OCI-LY7 (cell line): ENCODE data around the gene SSX2IP. TPM values are rescaled to one million over a fixed set of nuclear protein-coding genes. Genes with fewer than 3 reads are reported as not detected.

Experiments
- BruUV-seq: library from RNA; stranded (reverse); fragments of 400-500 nt; replicated peaks from 2 replicates; lab custom pipeline; 2021; lab: Mats Ljungman, UMichigan
- CTCF ChIA-PET: fragments of 300-600 bp; sonication (Branson Sonifier 250); formaldehyde crosslinking; loops from one replicate; lab custom pipeline; 2022; ENCODE audit warnings: antibody characterized with exemption; ENCODE audit not compliant: unreplicated experiment; lab: Charles Lee
- POLR2A ChIA-PET: fragments of 300-600 bp; sonication (Branson Sonifier 250); formaldehyde crosslinking; loops from one replicate; lab custom pipeline; 2022; ENCODE audit warnings: antibody characterized with exemption; lab: Charles Lee
- DNase-seq: peaks from one replicate; pipeline ENCODE4 v3.0.0-alpha.2; 2015; ENCODE audit warnings: low spot score
- H2AFZ ChIP-seq: fragments of 200-600 bp; sonication (generic), shearing (Covaris generic); 2 replicates; pipeline ENCODE4 v1.6.1; 2014; ENCODE audit warnings: mild to moderate bottlenecking, antibody characterized with exemption, low read length, moderate library complexity
- H3K27ac ChIP-seq: fragments of 200-600 bp; sonication (generic); 2 replicates; pipeline ENCODE4 v1.5.1; 2014; ENCODE audit warnings: mixed run types, low read depth, mild to moderate bottlenecking, moderate library complexity, low read length, inconsistent platforms; ENCODE audit not compliant: poor library complexity, severe bottlenecking
- H3K36me3 ChIP-seq: fragments of 200-600 bp; sonication (generic); 2 replicates; pipeline ENCODE4 v1.6.1; 2014; ENCODE audit warnings: mild to moderate bottlenecking, antibody characterized with exemption, low read length, moderate library complexity, mixed read lengths; ENCODE audit not compliant: insufficient read depth
- H3K4me1 ChIP-seq: fragments of 200-600 bp; sonication (generic); 2 replicates; pipeline ENCODE4 v1.5.1; 2014; ENCODE audit warnings: mild to moderate bottlenecking, low read length; ENCODE audit not compliant: insufficient read depth, poor library complexity, severe bottlenecking
- H3K4me2 ChIP-seq: fragments of 200-600 bp; sonication (generic); 2 replicates; pipeline ENCODE4 v1.6.1; 2014; ENCODE audit warnings: mild to moderate bottlenecking, low read length
- H3K4me3 ChIP-seq: fragments of 200-600 bp; sonication (generic); 2 replicates; pipeline ENCODE4 v1.5.1; 2014; ENCODE audit warnings: mild to moderate bottlenecking, low read depth, low read length; ENCODE audit not compliant: poor library complexity, severe bottlenecking
- H3K79me2 ChIP-seq: fragments of 200-600 bp; sonication (generic); 2 replicates; pipeline ENCODE4 v1.6.1; 2016; ENCODE audit warnings: low read depth, mild to moderate bottlenecking, low read length, moderate library complexity, mixed read lengths; ENCODE audit not compliant: insufficient read depth
- H3K9me2 ChIP-seq: fragments of 200-600 bp; sonication (generic); 2 replicates; pipeline ENCODE4 v1.6.1; 2016; ENCODE audit warnings: mild to moderate bottlenecking, low read length, mixed read lengths; ENCODE audit not compliant: insufficient read depth
- H3K9me3 ChIP-seq: fragments of 200-600 bp; sonication (generic); 2 replicates; pipeline ENCODE4 v1.6.1; 2014; ENCODE audit warnings: mild to moderate bottlenecking, mixed run types, low read length, mixed read lengths
- H4K20me1 ChIP-seq: fragments of 200-600 bp; sonication (generic); 2 replicates; pipeline ENCODE4 v1.6.1; 2014; ENCODE audit warnings: mild to moderate bottlenecking, antibody characterized with exemption, low read length, moderate library complexity, mixed read lengths; ENCODE audit not compliant: insufficient read depth
- EZH2phosphoT487 ChIP-seq: fragments of 200-600 bp; sonication (generic); IDR thresholded peaks from 2 replicates; pipeline ENCODE4 v1.6.1; 2018; ENCODE audit warnings: low read depth, borderline replicate concordance, mild to moderate bottlenecking, mixed run types, antibody characterized with exemption, low read length, moderate library complexity, mixed read lengths
- intact Hi-C: fragments of 100-400 bp; cut with micrococcal nuclease; formaldehyde crosslinking; loops from one replicate; pipeline ENCODE4 v1.10.0; 2022; ENCODE audit not compliant: unreplicated experiment
- total RNA-seq, 2 experiments: library from RNA; depleted of rRNA in 1 of 2; stranded (reverse); fragments of >200 nt in 1 of 2; shearing (Covaris generic) in 1 of 2; gene quantifications; 2 replicates each; pipeline ENCODE4 v1.2.3, GENCODE V29; 2014 to 2022
- TF ChIP-seq, protein P1 (sequence below): fragments of 200-600 bp; sonication (generic); conservative IDR thresholded peaks from 2 replicates; pipeline ENCODE4 v1.5.1; 2014; ENCODE audit warnings: mild to moderate bottlenecking, antibody characterized with exemption, low read length, moderate library complexity, mixed read lengths

The SSX2IP gene
- total RNA-seq, 2 experiments from 2014 or later: 24.1 to 24.4 TPM

DNA sequence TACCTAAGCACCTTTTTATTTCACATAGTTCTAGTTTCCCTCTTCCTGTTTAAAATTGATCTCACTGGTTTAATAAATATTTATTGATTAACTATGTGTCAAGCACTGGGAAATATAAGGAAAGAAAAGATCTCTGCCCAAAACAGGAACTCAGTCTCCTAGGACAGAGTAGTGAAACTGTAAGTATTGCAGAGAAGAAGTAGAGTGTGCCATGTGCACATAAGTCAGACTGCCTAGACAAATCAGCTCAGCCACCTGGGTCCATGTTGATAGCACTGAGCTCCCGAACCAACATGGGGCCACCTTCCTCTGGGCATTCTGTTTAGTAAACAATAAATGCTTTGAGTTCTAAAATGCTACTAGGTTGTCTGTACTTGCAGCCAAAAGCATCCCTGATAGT, 9.8 kb upstream of the SSX2IP start:
- DNase-seq: peak; percentile 65
- Histone ChIP-seq H3K79me2 (no peaks in the 10 kb centered on the region), H3K4me2 (peak overlapping the region; percentile 71), H3K9me2 (no peaks in the 10 kb centered on the region), H3K36me3 (no peaks in the 10 kb centered on the region), H3K4me3 (peak overlapping the region; percentile 5), H4K20me1 (no peaks in the 10 kb centered on the region), H3K4me1 (peaks cover 44% of the 10 kb centered on the region), H3K27ac (peak overlapping the region; percentile 7), H2AFZ (peak overlapping the region; percentile 97), H3K9me3 (no peaks in the 10 kb centered on the region)
- POLR2A ChIA-PET: interaction anchor here (0.7 to 1.8 kb wide), 2 partner anchors 12 to 87 kb away, joined by 3 to 4 read pairs; no protein-coding TSS in a partner anchor
- TF ChIP-seq, protein P1, sequence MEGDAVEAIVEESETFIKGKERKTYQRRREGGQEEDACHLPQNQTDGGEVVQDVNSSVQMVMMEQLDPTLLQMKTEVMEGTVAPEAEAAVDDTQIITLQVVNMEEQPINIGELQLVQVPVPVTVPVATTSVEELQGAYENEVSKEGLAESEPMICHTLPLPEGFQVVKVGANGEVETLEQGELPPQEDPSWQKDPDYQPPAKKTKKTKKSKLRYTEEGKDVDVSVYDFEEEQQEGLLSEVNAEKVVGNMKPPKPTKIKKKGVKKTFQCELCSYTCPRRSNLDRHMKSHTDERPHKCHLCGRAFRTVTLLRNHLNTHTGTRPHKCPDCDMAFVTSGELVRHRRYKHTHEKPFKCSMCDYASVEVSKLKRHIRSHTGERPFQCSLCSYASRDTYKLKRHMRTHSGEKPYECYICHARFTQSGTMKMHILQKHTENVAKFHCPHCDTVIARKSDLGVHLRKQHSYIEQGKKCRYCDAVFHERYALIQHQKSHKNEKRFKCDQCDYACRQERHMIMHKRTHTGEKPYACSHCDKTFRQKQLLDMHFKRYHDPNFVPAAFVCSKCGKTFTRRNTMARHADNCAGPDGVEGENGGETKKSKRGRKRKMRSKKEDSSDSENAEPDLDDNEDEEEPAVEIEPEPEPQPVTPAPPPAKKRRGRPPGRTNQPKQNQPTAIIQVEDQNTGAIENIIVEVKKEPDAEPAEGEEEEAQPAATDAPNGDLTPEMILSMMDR: no peak
- TF ChIP-seq EZH2phosphoT487: no peak
- CTCF ChIA-PET: no interaction called here
- intact Hi-C loops: no loop called here
- no TSS peak for BruUV-seq

DNA sequence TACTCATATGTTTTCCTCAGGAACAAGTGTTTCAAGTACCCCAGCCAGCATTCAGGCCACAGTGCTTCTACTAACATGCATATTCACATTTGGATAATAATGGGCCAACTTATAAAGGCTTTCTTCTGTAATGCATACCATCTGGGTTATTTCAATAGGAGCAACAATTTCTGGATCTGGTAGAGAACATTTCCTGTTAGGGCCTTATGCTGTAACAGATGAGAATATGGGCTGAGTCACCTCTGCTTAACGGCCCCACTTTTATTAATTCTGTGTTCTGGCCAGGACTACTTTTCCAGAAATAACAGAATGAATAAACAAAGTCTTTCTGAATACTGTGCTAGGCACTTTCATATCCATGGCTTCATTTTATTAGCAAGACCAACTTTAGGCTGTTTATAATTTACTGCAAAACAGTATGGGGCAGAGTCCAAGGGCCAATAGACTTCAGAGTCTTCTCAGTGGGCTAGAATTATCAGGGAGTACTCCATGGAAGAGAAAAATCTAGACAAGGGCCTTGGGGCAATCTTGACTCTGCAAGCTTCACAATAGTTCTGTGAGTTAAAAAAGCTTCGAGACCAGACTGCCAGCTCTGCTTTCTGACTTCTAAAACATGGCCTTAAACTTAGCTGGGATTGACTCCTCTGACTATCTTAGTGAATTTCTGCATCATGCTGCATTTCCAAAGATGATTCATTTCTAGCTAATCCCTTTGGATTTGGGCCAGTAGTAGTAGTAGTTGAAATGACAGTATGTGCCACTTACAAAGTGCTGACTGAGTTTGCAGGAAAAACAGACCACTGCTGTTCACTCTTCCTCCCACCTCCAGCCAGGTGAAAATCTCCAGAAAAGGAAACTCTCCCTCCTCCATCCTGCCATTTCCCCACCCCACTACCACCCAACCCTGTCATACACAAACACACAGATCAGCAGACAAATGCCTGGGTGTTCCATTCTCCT, 8.2 kb upstream of the SSX2IP start:
- POLR2A ChIA-PET: interaction anchor here (0.7 kb wide), 1 partner anchor 279 kb away, joined by 3 read pairs; no protein-coding TSS in a partner anchor
- intact Hi-C loops: loop anchor here (10.0 kb wide), 1 partner anchor 576 kb away; the partner anchor contains the start of gene BCL10
- H4K20me1 ChIP-seq: no peaks in the 10 kb centered on the region
- H3K27ac ChIP-seq: no peak overlapping the region
- CTCF ChIA-PET: no interaction called here
- no peaks in the 10 kb centered on the region for H3K79me2 ChIP-seq
- H2AFZ ChIP-seq: peak overlapping the region; percentile 97; the same call in 1 of the 2 replicates
- no peaks in the 10 kb centered on the region; the same call in 1 of the 2 replicates for H3K36me3 ChIP-seq
- TF ChIP-seq EZH2phosphoT487: no peak
- TF ChIP-seq, protein P1: no peak
- no peak overlapping the region for H3K4me2 ChIP-seq
- H3K9me2 ChIP-seq: no peaks in the 10 kb centered on the region
- H3K4me1 ChIP-seq: peaks cover 40% of the 10 kb centered on the region
- H3K9me3 ChIP-seq: no peaks in the 10 kb centered on the region
- no peak overlapping the region for H3K4me3 ChIP-seq
- BruUV-seq: no TSS peak
- DNase-seq: no peak
